Measurements from ENCODE around the gene RFTN1.

RFTN1 gene

DNA sequence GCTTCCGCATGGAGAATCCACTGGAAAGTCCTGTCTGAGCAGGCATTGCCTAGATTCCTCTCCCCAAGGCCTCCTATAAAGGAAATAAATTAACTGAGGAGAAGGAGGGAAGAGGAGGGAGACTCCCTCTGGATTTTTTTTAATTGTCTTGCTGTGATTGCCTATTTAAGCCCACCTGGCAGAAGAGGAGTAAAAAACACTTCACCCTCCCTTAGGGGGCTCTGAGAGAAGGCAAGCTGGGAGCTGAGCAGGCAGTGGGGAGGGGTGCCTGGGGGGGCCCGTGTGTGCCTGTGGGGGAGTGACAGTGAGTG, 138.6 kb downstream of the RFTN1 start:
- no peak for TF ChIP-seq JUND (IDR thresholded peaks at IDR 0.05; ENCODE audit: low read depth)
- in situ Hi-C loops (cut with HindIII; ENCODE audit: low pct_unique_long_range_greater_than_20kb, low sequenced_read_pairs) = no loop called here
- DNase-seq (ENCODE audit: low read depth in 1 of 2, low spot score in 1 of 2) = no peak

DNA sequence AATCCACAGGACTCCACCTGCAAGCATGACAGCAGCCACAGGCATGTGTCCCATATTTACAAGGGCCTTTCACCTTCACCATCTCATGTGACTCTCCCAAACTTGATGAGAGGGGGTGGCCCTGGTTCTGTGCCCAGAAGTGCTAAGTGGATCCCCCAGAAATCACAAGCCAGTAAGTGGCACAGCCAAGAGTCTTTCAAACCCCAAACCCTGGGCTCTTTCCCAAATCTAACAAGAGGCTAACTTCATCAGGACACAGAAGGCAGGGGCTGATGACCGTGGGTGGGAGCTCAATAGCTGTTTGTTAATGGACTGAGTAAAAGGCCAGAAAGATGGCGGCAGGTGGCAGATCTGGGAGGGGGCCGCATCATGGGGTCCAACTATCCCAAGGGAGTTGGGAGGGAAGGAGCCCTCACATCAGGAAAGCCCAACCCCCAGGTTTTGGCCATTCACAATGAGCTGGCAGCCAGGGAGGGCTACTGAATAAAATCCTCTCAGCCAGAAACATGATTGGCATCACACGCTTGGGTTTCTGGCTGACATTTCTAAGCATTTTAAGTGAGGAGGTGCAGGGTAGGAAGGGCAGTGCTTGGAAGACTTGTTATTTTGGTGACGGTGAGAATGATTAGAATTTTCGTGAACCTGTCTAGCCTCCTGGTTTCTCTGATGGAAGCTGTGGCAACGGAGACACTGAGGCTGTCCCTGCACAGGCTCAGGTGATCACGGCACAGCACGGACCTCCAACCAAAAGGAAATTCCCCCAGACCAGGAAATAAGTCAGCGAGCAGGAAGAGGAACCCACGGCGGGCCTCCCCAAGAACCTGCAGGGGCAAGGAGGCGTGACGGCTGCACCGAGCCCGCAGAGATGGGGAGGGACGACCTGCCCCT, 139.2 kb downstream of the RFTN1 start:
- DNase-seq (ENCODE audit: low read depth in 1 of 2, low spot score in 1 of 2) = no peak
- no peak for TF ChIP-seq JUND (IDR thresholded peaks at IDR 0.05; ENCODE audit: low read depth)
- in situ Hi-C loops (cut with HindIII; ENCODE audit: low pct_unique_long_range_greater_than_20kb, low sequenced_read_pairs) = no loop called here

DNA sequence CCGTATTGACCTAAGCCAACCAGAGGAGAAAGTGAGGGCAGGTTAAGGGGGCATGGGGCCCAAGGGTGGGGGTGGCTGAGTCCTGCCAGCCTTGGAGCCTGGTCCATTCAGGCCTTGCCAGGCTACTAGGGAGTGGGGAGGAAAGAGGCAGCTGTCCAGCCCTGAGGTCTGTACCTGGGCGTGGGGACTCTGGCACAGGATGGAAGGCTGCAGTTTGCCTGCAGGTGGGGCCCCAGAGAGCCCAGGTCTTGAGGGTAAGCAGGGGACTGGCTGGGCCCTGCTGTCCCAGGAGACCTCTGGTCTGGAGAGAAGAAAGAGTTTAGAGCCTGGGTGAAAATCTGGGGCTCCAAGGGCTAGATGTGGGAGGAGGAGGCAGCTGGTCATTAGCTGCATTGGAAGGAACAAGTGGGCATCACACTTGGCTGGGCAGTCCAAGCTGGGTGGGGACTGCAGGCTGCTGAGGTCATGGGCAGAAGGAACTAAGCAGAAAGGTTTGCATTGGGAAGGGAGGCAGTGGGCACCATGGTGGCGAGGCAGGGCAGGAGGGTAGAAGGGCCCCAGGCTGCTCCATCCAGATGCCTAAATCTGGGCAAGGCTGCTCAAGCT, 140.1 kb downstream of the RFTN1 start:
- no peak for TF ChIP-seq JUND (IDR thresholded peaks at IDR 0.05; ENCODE audit: low read depth)

DNA sequence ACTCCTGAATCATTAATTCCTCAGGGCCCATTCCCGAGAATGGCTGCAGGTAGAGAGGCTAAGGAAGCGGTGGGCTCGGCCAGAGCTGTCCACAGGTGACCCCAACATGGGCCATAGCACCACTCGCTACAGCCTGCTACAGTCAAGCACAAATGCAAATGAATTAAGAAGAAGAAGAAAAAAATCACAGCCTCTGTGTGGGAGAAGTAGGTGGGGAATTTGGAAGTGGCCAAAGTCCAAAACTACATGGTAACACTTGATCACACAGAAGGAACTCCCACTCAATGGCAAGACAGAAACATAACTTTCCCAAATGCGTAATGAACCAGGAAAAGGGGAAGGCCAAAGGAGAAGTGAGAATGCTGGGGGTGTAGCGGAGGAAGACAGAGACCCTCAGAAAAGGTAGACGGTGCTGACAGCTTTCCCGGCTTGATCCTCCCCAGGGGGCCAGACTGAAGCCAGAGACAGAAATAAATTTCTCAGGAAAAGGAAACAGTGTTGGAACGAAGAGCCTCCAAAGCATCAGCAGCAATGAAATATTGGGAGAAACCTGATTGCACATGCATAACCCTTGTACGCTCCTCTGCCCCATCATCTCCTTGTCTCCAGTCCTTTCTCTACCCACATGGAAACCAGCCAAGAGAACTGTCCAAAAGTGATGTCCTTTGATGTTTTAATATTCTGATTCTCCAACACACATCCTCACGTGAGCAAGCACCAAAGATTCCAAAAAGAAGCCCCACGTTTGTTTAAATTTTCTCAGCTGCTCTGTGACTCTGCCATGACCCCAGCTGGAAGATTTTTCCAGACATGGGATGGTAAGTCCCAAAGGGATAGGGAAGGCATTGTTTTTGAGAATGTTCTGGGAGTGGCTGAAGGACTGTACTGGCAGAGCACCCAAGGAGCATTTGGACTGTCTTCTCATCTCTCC, 140.9 kb downstream of the RFTN1 start:
- TF ChIP-seq JUND (IDR thresholded peaks at IDR 0.05; ENCODE audit: low read depth) = no peak
- in situ Hi-C loops (cut with HindIII; ENCODE audit: low pct_unique_long_range_greater_than_20kb, low sequenced_read_pairs) = no loop called here
- DNase-seq (ENCODE audit: low read depth in 1 of 2, low spot score in 1 of 2) = no peak

More for the DNA sequence above, 140.1 kb downstream of the RFTN1 start:
- DNase-seq (ENCODE audit: low read depth in 1 of 2, low spot score in 1 of 2) = no peak
- in situ Hi-C loops (cut with HindIII; ENCODE audit: low pct_unique_long_range_greater_than_20kb, low sequenced_read_pairs) = no loop called here

DNA sequence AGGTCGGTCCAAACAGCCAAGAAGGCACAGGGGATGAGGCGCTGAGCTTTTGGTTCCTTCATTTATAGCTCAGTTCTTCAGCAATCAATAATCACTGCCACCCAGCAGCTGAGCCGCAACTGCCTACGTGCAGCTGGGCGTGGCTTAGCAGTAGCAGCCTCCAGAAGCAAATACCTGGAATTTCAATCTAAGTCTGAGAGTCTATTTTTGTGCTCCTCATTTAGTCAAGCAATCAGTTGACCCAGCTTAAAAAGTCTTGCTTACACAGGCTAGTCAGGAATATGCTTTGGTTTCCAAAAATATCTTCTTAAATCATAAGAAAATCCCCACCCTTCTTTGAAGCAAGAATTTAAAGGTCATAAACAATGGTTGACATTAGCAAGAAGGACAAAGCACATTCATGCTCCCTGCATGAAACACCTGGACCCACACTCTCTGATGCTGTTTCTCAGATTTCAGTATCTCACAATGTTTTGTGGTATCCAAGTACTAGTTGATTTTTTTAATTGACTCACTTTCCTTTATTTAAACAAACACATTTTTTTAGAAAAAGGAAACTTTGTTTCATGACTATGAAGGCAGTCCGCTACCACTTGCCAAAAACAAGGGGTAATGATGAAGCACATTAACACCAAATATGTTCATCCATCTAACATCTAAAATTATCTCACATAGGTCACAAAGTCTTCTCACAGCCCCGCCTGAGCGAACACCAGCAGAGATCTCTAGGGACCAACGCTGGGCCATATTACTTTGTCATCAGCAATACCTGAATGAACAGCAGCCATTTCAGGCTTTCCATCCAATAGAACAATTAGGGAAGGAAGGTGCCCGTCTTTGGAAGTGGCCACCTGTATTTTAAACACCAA, 142.4 kb downstream of the RFTN1 start:
- TF ChIP-seq JUND (IDR thresholded peaks at IDR 0.05; ENCODE audit: low read depth) = no peak
- in situ Hi-C loops (cut with HindIII; ENCODE audit: low pct_unique_long_range_greater_than_20kb, low sequenced_read_pairs) = no loop called here
- no peak for DNase-seq (ENCODE audit: low read depth in 1 of 2, low spot score in 1 of 2)

DNA sequence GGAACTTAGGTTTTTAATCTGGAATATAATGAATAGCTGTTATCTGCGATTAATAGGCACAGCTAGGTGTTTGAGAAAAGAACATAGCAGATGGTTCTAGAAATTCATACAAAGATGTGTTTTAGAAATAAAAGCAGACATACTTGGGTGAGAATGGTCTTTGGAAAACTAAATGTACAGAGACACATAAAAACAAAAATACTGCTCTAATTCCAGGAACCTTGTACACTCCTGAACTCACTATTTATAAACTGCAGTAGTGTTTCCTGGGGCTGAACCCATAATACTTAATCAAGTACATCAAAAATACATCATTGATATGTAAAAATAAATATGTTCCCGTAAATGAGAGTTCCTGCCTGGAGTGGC, 143.0 kb downstream of the RFTN1 start:
- in situ Hi-C loops (cut with HindIII; ENCODE audit: low pct_unique_long_range_greater_than_20kb, low sequenced_read_pairs) = no loop called here
- no peak for TF ChIP-seq JUND (IDR thresholded peaks at IDR 0.05; ENCODE audit: low read depth)
- DNase-seq (ENCODE audit: low read depth in 1 of 2, low spot score in 1 of 2) = no peak

DNA sequence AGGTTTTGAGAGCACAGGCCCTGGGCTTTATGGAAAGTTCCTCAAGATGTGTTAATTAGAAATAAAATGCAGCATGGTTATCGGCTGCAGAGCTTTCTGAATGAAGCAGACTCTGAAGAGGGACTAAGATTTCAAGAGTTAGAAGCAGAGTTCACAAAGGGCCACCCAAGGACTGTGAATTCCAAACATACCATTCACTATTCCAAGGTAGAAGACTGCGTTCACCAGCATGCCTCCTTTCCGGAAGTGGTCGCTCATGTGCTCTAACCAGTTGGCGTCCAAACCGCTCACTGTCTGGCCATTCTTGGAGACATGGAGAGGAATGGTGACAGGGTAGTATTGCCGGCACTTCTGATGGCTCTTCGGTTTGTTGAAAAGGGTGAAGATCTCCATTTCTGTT, 143.6 kb downstream of the RFTN1 start:
- in situ Hi-C loops (cut with HindIII; ENCODE audit: low pct_unique_long_range_greater_than_20kb, low sequenced_read_pairs) = no loop called here
- DNase-seq (ENCODE audit: low read depth in 1 of 2, low spot score in 1 of 2) = no peak

DNA sequence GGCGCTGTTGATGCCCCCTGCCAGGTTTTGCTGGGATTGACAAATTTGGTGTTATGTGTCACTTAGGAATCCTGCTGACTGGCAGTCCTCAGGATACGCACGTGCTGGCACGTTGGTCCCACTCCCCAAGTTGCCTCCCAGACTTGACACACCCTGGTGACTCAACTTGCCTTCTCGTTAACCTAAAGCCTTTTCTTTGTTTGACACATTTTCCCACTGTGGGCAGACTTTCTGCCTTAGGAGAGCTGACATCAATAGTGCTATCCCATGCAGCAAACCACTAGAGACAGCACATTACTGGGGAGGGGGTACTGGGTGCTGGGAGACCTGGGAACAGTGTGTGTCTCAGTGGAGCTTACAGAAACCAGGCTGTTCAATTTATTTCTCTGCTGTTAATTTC, 144.2 kb downstream of the RFTN1 start:
- no peak for DNase-seq (ENCODE audit: low read depth in 1 of 2, low spot score in 1 of 2)
- in situ Hi-C loops (cut with HindIII; ENCODE audit: low pct_unique_long_range_greater_than_20kb, low sequenced_read_pairs) = no loop called here
- no peak for TF ChIP-seq JUND (IDR thresholded peaks at IDR 0.05; ENCODE audit: low read depth)

More for the DNA sequence above, 143.6 kb downstream of the RFTN1 start:
- TF ChIP-seq JUND (IDR thresholded peaks at IDR 0.05; ENCODE audit: low read depth) = no peak

DNA sequence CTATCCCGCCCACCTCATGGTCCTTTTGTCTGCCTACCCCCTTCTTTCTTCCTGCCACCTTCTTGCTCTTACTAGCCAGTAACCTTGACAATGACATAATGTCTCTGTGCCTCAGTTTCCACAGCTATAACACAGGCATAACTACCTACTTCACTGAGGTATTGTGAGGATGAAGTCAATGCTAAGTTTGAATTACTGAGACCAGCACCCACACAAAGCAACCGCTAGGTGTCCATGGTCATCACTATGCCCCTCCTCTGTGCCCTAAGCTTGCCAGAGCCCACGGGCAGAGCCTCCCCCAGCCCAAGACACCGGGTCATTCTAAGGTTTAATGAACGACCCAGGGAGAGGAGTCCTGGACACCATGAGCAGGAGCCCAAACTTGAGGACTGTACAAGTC, 146.9 kb downstream of the RFTN1 start:
- in situ Hi-C loops (cut with HindIII; ENCODE audit: low pct_unique_long_range_greater_than_20kb, low sequenced_read_pairs) = no loop called here
- TF ChIP-seq JUND (IDR thresholded peaks at IDR 0.05; ENCODE audit: low read depth) = no peak
- DNase-seq (ENCODE audit: low read depth in 1 of 2, low spot score in 1 of 2) = no peak

DNA sequence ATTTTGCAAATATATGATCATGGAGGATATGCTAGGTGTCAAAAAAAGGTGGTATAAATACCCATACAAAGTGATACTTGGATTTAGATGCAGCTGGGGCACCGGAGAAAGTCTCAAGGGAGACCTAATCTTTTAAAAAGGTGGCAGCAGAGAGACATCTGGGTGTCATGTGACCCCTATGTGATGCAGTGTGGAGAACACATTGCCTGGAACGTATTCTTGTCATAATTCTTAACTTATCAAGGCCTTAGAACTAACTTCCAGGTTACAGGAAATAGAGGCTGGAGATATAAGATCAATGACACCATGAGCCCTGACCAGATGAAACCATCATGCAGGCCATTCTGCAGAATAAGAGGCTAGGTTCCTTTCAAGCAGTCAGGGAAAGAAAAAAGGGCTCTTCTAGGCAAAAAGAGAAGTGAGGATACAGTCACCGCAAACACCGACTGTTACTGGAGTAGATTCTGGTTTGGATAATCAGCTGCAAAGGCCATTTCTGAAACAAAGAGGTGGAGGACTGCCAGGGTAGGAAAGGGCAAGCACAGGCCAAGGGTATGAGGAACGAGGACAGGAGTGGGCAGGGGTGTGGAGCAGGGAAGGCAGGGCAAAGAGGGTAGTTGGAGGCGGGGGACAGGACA, 147.9 kb downstream of the RFTN1 start:
- no peak for DNase-seq (ENCODE audit: low read depth in 1 of 2, low spot score in 1 of 2)
- in situ Hi-C loops (cut with HindIII; ENCODE audit: low pct_unique_long_range_greater_than_20kb, low sequenced_read_pairs) = no loop called here
- no peak for TF ChIP-seq JUND (IDR thresholded peaks at IDR 0.05; ENCODE audit: low read depth)

DNA sequence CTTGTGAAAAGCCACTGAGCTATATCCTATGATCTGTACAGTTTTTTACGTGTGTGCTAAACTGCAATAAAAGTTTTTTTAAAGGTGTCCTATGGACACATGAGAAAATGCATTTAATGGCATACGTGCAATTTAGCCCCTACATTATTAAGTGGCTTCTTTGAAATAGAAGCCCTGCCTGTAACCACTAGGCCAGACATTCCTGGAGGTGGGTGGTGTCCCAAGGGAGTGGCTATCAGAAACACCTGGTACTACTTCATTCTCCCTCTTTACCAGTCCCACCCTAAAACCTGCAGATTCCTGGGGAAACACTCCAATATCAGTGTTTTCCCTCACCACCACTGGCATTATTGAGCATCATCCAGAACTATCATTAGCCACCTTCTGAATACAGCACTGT, 148.5 kb downstream of the RFTN1 start:
- in situ Hi-C loops (cut with HindIII; ENCODE audit: low pct_unique_long_range_greater_than_20kb, low sequenced_read_pairs) = no loop called here

More for the DNA sequence above, 148.5 kb downstream of the RFTN1 start:
- no peak for DNase-seq (ENCODE audit: low read depth in 1 of 2, low spot score in 1 of 2)
- TF ChIP-seq JUND (IDR thresholded peaks at IDR 0.05; ENCODE audit: low read depth) = no peak

All from T47D (cell line).